Peyer's patch (tissue), 4 donors: ENCODE measurements around the gene CORO2A. TPM values are rescaled to one million over a fixed set of nuclear protein-coding genes. Genes with fewer than 3 reads are reported as not detected.
"Not testable (repeated sequence)": the region's sequence is repeated elsewhere in the genome, so short reads cannot be mapped to it uniquely, and the experiment has no call there.

Experiments
- DNase-seq, 3 donors: peaks; one replicate each; pipeline ENCODE4 v3.0.0-alpha.2; 2017 to 2019
- H3K27ac ChIP-seq, 4 donors: fragments of 200-600 bp; sonication (generic); one replicate each; pipeline ENCODE4 v1.5.1; 2016 to 2019
- H3K27me3 ChIP-seq, 2 donors: fragments of 200-600 bp; sonication (generic); one replicate each; pipeline ENCODE4 v1.5.1; 2019
- H3K36me3 ChIP-seq, 3 donors: fragments of 200-600 bp; sonication (generic); one replicate each; pipeline ENCODE4 v1.5.1; 2016 to 2019
- H3K4me1 ChIP-seq, 4 donors: fragments of 200-600 bp; sonication (generic); one replicate each; pipeline ENCODE4 v1.5.1; 2016 to 2019
- H3K4me3 ChIP-seq, 4 donors: fragments of 200-600 bp; sonication (generic); 1 replicate in 3 of 4; 2 replicates in 1 of 4; pipeline ENCODE4 v1.5.1; 2016 to 2019; ENCODE audit warnings: mild to moderate bottlenecking in 1 of 4
- H3K9me3 ChIP-seq, 4 donors: fragments of 200-600 bp; sonication (generic); one replicate each; pipeline ENCODE4 v1.5.1; 2016 to 2019; ENCODE audit warnings: mild to moderate bottlenecking in 1 of 4
- CTCF ChIP-seq, 6 experiments: fragments of 450-650 bp in 4 of 6; fragments of 200-600 bp in 2 of 6; sonication (generic) in 1 of 6; IDR thresholded peaks; one replicate each; pipeline ENCODE4 v1.5.1; 2017 to 2019; ENCODE audit warnings: antibody characterized with exemption in 6 of 6, mild to moderate bottlenecking in 3 of 6, moderate library complexity in 1 of 6
- POLR2A ChIP-seq, 2 donors: fragments of 450-650 bp; IDR thresholded peaks; one replicate each; pipeline ENCODE4 v1.5.1; 2017; ENCODE audit warnings: antibody characterized with exemption in 2 of 2, mild to moderate bottlenecking in 2 of 2, moderate library complexity in 2 of 2
- total RNA-seq, 4 donors: library from RNA; depleted of rRNA; stranded (reverse); fragments of >200 nt; gene quantifications; one replicate each; pipeline ENCODE4 v1.1.0, GENCODE V29; 2016

Gene CORO2A
- total RNA-seq, 4 donors from 2014 or later = 15.7 to 99.6 (median 91.9) TPM

GRCh38 chr9:98175762-98176161 lies 16.7 kb downstream of the CORO2A start:
- no peaks in the 10 kb centered on the region for H3K27me3 ChIP-seq
- TF ChIP-seq CTCF (IDR thresholded peaks at IDR 0.05) = no peak
- TF ChIP-seq POLR2A (IDR thresholded peaks at IDR 0.05) = no peak
- H3K4me1 ChIP-seq = peaks cover 0 to 64% (median 2%) of the 10 kb centered on the region in 4 donors
- peak overlapping the region in 1 of 4 donors; percentile 88 for H3K27ac ChIP-seq
- H3K9me3 ChIP-seq = no peaks in the 10 kb centered on the region
- no peak for DNase-seq
- no peaks in the 10 kb centered on the region for H3K36me3 ChIP-seq
- no peak overlapping the region for H3K4me3 ChIP-seq

GRCh38 chr9:98175028-98175569 lies 17.3 kb downstream of the CORO2A start:
- Histone ChIP-seq H3K27ac (peak overlapping the region in 1 of 4 donors; percentile 88), H3K36me3 (no peaks in the 10 kb centered on the region), H3K9me3 (no peaks in the 10 kb centered on the region), H3K4me1 (peaks cover 0 to 63% (median 1%) of the 10 kb centered on the region in 4 donors), H3K4me3 (no peak overlapping the region), H3K27me3 (no peaks in the 10 kb centered on the region)
- TF ChIP-seq POLR2A (IDR thresholded peaks at IDR 0.05) (no peak), CTCF (IDR thresholded peaks at IDR 0.05) (no peak)
- peak in 2 of 3 donors; percentile 35 to 40 for DNase-seq

GRCh38 chr9:98174502-98174918 lies 17.9 kb downstream of the CORO2A start:
- peaks cover 0 to 68% (median 0%) of the 10 kb centered on the region in 4 donors for H3K4me1 ChIP-seq
- DNase-seq = peak in 2 of 3 donors; percentile 2 to 21
- not testable (repeated sequence) for H3K36me3 ChIP-seq

GRCh38 chr9:98173181-98173580 lies 19.3 kb downstream of the CORO2A start:
- peak in 2 of 3 donors; percentile 37 to 39 for DNase-seq
- H3K4me3 ChIP-seq = no peak overlapping the region
- no peaks in the 10 kb centered on the region for H3K27me3 ChIP-seq
- H3K4me1 ChIP-seq = peaks cover 0 to 80% (median 5%) of the 10 kb centered on the region in 4 donors
- no peaks in the 10 kb centered on the region for H3K36me3 ChIP-seq
- TF ChIP-seq CTCF (IDR thresholded peaks at IDR 0.05) = no peak
- TF ChIP-seq POLR2A (IDR thresholded peaks at IDR 0.05) = no peak
- H3K9me3 ChIP-seq = no peaks in the 10 kb centered on the region
- H3K27ac ChIP-seq = peak overlapping the region in 1 of 4 donors; percentile 12

More at GRCh38 chr9:98174502-98174918, 17.9 kb downstream of the CORO2A start:
- H3K4me3 ChIP-seq, H3K9me3 ChIP-seq, H3K27ac ChIP-seq, H3K27me3 ChIP-seq: not testable (repeated sequence)

- Histone ChIP-seq H3K4me1 (peaks cover 0 to 85% (median 5%) of the 10 kb centered on the region in 4 donors), H3K27me3 (no peaks in the 10 kb centered on the region), H3K27ac (peak overlapping the region in 1 of 4 donors; percentile 12), H3K36me3 (no peaks in the 10 kb centered on the region), H3K4me3 (no peak overlapping the region), H3K9me3 (no peaks in the 10 kb centered on the region)
- peak in 2 of 3 donors; percentile 22 to 44 for DNase-seq
- TF ChIP-seq POLR2A (IDR thresholded peaks at IDR 0.05) = no peak
- TF ChIP-seq CTCF (IDR thresholded peaks at IDR 0.05) = no peak
Observed at GRCh38 chr9:98172604-98173003, 19.8 kb downstream of the CORO2A start.

GRCh38 chr9:98171176-98171925 lies 21.1 kb downstream of the CORO2A start:
- H3K27me3 ChIP-seq = no peaks in the 10 kb centered on the region
- no peak overlapping the region for H3K4me3 ChIP-seq
- peak in 2 of 3 donors; percentile 31 to 41 for DNase-seq
- H3K4me1 ChIP-seq = peaks cover 0 to 87% (median 5%) of the 10 kb centered on the region in 4 donors
- H3K27ac ChIP-seq = peak overlapping the region in 1 of 4 donors; percentile 22
- H3K36me3 ChIP-seq = no peaks in the 10 kb centered on the region
- TF ChIP-seq POLR2A (IDR thresholded peaks at IDR 0.05) (no peak), CTCF (IDR thresholded peaks at IDR 0.05) (no peak)
- no peaks in the 10 kb centered on the region for H3K9me3 ChIP-seq
